Stimulated activated CD8-positive, alpha-beta memory T cell treated with anti-CD3 and anti-CD28 coated beads, Interleukin-7, amount 100 ng/mL, for 4 hours (primary cell): Measurements from ENCODE around the gene GCLC.
"Not testable (repeated sequence)": the region's sequence is repeated elsewhere in the genome, so short reads cannot be mapped to it uniquely, and the experiment has no call there.

ENCODE experiments used
- DNase-seq, 2 donors: peaks; one replicate each; pipeline ENCODE4 v3.0.0-alpha.2; 2020; ENCODE audit warnings: low read depth in 2 of 2

The GCLC gene

GRCh38 chr6:53544470-53545308 is at the start of gene GCLC:
Gene GCLC, minus strand, starts transcription at chr6:53545101. Its CDS starts 456 bp downstream, at chr6:53544645.
- peak; percentile 78 to 88 for DNase-seq

GRCh38 chr6:53594596-53594995 is 49.7 kb upstream of the GCLC start:
- no peak for DNase-seq

GRCh38 chr6:53593001-53593488 is 48.1 kb upstream of the GCLC start:
- no peak for DNase-seq

GRCh38 chr6:53591873-53592272 is 47.0 kb upstream of the GCLC start:
- DNase-seq, result no peak

GRCh38 chr6:53588816-53589509 is 44.1 kb upstream of the GCLC start:
- DNase-seq, result no peak

- no peak for DNase-seq
Observed at GRCh38 chr6:53587291-53587690, 42.4 kb upstream of the GCLC start.

GRCh38 chr6:53585208-53585900 is 40.5 kb upstream of the GCLC start:
- no peak for DNase-seq

- DNase-seq, result no peak
Observed at GRCh38 chr6:53584726-53585125, 39.8 kb upstream of the GCLC start.

GRCh38 chr6:53583451-53583850 is 38.5 kb upstream of the GCLC start:
- DNase-seq, result no peak

GRCh38 chr6:53582963-53583362 is 38.1 kb upstream of the GCLC start:
- DNase-seq, result no peak

GRCh38 chr6:53581856-53582255 is 37.0 kb upstream of the GCLC start:
- DNase-seq, result no peak

GRCh38 chr6:53581173-53581773 is 36.4 kb upstream of the GCLC start:
- DNase-seq, result no peak

GRCh38 chr6:53579338-53579737 is 34.4 kb upstream of the GCLC start:
- no peak for DNase-seq

- no peak for DNase-seq
Observed at GRCh38 chr6:53578371-53578770, 33.5 kb upstream of the GCLC start.

GRCh38 chr6:53573299-53573698 is 28.4 kb upstream of the GCLC start:
- DNase-seq, result no peak

- DNase-seq, result not testable (repeated sequence)
Observed at GRCh38 chr6:53572379-53572778, 27.5 kb upstream of the GCLC start.

GRCh38 chr6:53568776-53569616 is 24.1 kb upstream of the GCLC start:
- no peak for DNase-seq

- no peak for DNase-seq
Observed at GRCh38 chr6:53567701-53568100, 22.8 kb upstream of the GCLC start.

- DNase-seq, result no peak
Observed at GRCh38 chr6:53566755-53567154, 21.9 kb upstream of the GCLC start.

GRCh38 chr6:53565886-53566285 is 21.0 kb upstream of the GCLC start:
- DNase-seq, result no peak
